HG02678 (cell line): ENCODE measurements around the gene IFNA10.
"Not testable (repeated sequence)": the region's sequence is repeated elsewhere in the genome, so short reads cannot be mapped to it uniquely, and the experiment has no call there.

Experiments used
- ATAC-seq: cut with Tn5 transposase; IDR thresholded peaks from one replicate; pipeline ENCODE4 v1.9.1; 2021; ENCODE audit warnings: mild to moderate bottlenecking, moderate library complexity; ENCODE audit not compliant: unreplicated experiment

Gene IFNA10

DNA sequence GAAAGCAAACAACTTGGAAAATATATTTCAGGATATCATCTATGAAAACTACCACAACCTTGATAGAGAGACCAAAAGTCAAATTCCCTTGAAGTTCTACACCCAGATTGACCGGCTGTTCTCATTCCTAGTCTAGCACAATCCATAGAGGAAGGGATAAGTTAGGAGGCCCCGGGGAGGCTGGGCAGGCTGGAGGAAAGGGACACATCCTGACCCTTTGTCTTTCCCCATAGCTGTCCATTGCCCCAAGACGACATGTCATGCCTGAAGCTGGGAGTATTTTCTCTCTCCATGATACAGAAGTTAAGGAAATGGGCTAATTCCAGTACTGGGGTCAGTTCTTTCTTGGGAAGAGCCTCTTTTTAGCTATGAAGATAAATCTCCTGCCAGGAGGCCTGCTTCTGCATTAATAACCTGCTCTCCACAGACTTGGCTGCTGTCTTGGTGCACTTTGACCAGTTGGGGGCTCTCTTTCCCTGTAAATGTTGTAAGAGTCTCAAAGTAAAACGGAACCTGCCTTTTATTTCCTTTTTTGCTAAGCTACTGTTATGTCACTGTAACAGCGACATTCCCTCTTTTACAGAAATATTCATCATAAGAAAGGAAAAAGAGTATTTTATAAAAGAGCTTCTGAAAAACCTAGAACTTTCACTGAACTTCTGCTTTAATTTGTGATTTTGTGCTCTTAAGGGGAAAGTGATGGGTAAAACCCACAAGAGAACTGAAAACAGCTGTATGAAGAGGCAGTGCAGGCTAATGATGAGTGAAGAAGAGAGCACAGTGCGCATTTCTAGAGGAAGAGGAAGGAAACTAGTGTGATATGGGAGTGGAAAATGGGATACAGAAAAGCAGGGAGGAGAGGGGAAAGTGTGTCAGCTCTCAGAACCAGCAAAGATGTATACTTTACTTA, 11.8 kb downstream of the IFNA10 start:
- ATAC-seq = peak; percentile 95

GRCh38 chr9:21187487-21187886, 19.5 kb downstream of the IFNA10 start, which contains the start of gene IFNA4:
IFNA4 (minus strand) TSS chr9:21187587; CDS start chr9:21187531, 56 bp downstream.
- not testable (repeated sequence) for ATAC-seq

DNA sequence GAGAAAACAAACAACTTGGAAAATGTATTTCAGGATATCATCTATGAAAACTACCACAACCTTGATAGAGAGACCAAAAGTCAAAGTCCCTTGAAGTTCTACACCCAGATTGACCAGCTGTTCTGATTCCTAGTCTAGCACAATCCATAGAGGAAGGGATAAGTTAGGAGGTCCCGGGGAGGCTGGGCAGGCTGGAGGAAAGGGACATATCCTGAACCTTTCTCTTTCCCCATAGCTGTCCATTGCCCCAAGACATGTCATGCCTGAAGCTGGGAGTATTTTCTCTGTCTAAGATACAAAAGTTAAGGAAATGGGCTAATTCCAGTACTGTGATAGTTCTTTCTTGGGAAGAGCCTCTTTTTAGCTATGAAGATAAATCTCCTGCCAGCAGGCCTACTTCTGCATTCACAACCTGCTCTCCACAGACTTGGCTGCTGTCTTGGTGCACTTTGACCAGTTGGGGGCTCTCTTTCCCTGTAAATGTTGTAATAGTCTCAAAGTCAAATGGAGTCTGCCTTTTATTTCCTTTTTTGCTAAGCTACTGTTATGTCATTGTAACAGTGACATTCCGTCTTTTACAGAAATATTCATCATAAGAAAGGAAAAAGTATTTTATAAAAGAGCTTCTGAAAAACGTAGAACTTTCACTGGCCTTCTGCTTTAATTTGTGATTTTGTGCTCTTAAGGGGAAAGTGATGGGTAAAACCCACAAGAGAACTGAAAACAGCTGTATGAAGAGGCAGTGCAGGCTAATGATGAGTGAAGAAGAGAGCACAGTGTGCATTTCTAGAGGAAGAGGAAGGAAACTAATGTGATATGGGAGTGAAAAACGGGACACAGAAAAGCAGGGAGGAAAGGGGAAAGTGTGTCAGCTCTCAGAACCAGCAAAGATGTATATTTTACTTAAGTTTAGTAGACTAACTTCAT, 23.9 kb downstream of the IFNA10 start:
- peak; percentile 95 for ATAC-seq

DNA sequence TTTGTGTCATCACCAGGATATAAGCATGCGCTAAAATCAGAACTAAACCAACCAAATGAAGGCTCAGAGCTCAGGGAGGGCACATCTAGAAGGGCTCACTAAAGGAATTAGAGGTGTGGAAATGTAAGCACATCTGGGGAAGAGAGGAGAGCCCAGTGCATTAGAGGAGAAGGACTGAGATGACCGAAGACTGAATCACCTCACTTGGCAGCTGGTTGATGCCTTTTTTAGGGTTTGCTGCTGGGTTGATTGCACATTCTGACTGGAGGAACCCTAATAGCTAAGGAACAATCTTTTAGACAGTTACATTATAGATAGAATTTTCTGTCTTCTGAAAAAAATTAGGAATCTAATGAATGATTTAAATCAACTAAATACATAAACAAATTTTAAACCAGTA, 32.3 kb downstream of the IFNA10 start:
- no peak for ATAC-seq

GRCh38 chr9:21172156-21172555, 34.8 kb downstream of the IFNA10 start:
- ATAC-seq = no peak

DNA sequence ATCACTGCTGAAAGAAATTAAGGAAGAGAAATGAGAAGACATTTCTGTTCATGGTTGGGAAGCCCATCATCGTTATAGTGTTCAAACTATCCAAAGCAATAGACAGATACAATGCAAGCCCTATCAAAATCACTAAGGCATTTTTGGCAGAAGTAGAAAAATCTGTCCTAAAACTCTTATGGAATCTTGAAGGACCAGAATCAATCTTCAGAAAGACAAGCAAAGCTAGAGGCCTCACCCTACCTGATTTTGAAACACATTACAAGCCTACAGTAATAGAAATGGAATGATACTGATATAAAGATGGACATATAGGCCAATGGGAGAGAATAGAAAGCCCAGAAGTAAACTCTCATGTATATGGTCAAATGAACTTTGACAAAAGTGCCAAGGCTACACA, 35.6 kb downstream of the IFNA10 start:
- no peak for ATAC-seq

DNA sequence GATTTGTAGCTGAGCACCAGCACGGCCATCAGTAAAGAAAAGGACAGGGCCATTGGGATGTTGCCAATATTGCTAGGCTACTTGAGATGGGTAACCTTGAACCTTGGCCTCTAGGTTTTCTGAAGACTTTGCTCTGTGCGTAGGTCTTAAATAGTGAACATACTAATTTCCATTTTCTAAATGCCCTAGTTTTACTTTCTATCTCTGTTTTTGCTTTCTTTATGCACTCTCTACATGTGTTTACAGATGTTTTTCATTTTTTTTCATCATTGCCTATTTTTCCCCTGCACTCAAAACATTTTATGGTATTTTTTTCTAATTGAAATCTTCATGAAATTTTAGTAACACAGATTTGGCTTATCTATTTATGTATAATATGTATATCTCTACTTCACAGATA, 40.4 kb downstream of the IFNA10 start, which contains the start of gene IFNA21:
IFNA21 (minus strand) TSS at position 101 of the 400 bp plus-strand sequence; CDS start at position 53, 48 bp downstream.
- not testable (repeated sequence) for ATAC-seq

DNA sequence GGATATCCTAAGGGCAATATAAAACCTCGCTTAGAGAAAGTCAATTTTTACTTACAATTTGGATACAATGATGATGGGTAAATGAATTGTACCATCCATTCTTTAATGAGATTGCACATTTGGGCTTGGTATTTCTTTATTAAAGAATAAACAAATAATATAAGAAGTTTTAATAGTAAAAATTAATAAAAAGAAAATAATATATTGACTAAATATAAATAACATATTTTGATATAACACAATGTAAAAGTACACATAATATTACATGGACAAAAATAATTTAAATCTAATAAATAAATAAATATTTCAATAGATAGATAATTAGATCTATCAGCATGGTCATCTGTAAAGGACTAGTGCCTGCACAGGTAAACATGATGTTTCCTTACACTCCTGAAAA, 41.4 kb downstream of the IFNA10 start:
- no peak for ATAC-seq

GRCh38 chr9:21160178-21160577, 46.8 kb downstream of the IFNA10 start:
- peak; percentile 98 for ATAC-seq
